BJ (cell line): ENCODE results near the gene NDUFAB1. TPM values are rescaled to one million over a fixed set of nuclear protein-coding genes. Genes with fewer than 3 reads are reported as not detected.

Source experiments
- CTCF ChIA-PET: fragments of 350-600 bp; formaldehyde crosslinking; extraction: SDS; loops from one replicate; lab custom pipeline; 2021; ENCODE audit warnings: antibody characterized with exemption, inconsistent platforms; lab: Yijun Ruan, JAX
- POLR2A ChIA-PET: fragments of 300-600 bp; sonication (Branson Sonifier 250); formaldehyde crosslinking; extraction: SDS; loops from one replicate; lab custom pipeline; 2021; ENCODE audit warnings: antibody characterized with exemption; lab: Charles Lee
- DNase-seq: peaks from one replicate; pipeline ENCODE4 v3.0.0-alpha.2; 2011; ENCODE audit warnings: low read depth
- H3K27me3 ChIP-seq: 2 replicates; pipeline ENCODE4 v1.6.0; 2011; ENCODE audit warnings: low read length; ENCODE audit not compliant: control insufficient read depth, insufficient read depth
- H3K36me3 ChIP-seq: 2 replicates; pipeline ENCODE4 v1.5.1; 2011; ENCODE audit warnings: low read length; ENCODE audit not compliant: control insufficient read depth, insufficient read depth
- H3K4me3 ChIP-seq: 2 replicates; pipeline ENCODE4 v1.5.1; 2011; ENCODE audit warnings: low read depth, mild to moderate bottlenecking, control low read depth, low read length
- polyA plus RNA-seq: library from polyadenylated mRNA; depleted of rRNA; stranded (reverse); fragments of >200 nt; gene quantifications from 2 replicates; pipeline ENCODE4 v1.2.3, GENCODE V29; 2011
- TF ChIP-seq, protein P1 (sequence below): IDR thresholded peaks from 2 replicates; pipeline ENCODE4 v1.5.1; 2011; ENCODE audit warnings: low read depth, mild to moderate bottlenecking, control low read depth, inconsistent platforms, low read length, moderate library complexity; ENCODE audit not compliant: insufficient read depth

The NDUFAB1 gene
- polyA plus RNA-seq, 1 experiment = 64.6 TPM

DNA sequence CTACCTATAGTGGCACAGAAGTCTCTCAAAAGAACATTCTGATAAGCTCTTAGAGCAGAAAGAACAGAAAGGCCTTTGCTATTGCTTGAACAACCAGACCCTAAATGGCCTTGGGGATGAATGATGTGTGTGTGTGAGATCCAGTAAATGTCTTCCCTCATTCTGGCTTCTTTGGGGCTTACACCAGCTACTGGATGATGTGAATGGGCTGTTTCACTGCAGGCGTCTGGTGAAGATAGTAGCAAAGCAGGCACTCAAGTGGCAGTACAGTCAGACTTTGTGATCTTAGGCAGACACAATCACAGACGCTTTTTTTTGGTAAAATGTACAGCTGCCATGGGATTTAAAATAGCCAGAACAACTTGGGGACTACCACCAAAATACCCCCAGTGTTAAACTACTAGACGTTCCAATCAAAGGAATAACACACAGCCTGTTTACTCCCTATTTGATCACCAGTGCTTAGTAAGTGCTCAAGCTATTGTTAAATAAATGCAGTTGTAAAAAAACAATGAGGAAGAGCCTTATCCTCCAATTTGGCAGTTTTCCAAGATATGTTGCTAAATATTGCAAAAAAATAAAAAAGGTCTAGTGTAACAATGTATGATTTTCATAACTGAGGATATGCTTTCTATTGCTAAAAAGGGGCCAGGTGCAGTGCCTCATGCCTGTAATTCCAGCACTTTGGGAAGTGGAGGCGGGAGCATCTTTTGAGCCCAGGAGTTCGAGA, 17.9 kb downstream of the NDUFAB1 start:
- ChIA-PET POLR2A (no interaction called here), CTCF (interaction anchor here (1.0 kb wide), 1 partner anchor 18 kb away, joined by 4 read pairs; the partner anchor contains the start of gene NDUFAB1)
- DNase-seq = no peak

DNA sequence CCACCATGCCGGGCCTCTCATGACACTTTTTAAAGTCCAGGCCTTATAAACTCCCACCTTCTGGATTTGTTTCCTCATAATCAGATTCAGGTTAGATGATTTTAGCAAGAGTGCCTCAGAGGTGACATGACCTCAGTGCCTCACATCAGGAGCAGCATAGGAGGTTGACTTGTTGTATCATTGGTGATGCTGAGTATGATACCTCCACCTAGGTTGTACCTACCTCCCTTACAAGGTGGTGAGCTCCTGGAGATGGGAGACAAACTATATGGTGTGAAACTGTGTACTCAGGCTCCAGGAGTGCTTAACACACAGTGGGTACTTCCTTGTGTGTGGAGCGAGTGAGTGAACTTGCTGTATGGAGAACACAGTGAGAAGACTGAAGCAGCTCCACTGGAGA, 18.6 kb downstream of the NDUFAB1 start:
- peaks cover 14% of the 10 kb centered on the region for H3K36me3 ChIP-seq
- DNase-seq = no peak
- TF ChIP-seq, protein P1, sequence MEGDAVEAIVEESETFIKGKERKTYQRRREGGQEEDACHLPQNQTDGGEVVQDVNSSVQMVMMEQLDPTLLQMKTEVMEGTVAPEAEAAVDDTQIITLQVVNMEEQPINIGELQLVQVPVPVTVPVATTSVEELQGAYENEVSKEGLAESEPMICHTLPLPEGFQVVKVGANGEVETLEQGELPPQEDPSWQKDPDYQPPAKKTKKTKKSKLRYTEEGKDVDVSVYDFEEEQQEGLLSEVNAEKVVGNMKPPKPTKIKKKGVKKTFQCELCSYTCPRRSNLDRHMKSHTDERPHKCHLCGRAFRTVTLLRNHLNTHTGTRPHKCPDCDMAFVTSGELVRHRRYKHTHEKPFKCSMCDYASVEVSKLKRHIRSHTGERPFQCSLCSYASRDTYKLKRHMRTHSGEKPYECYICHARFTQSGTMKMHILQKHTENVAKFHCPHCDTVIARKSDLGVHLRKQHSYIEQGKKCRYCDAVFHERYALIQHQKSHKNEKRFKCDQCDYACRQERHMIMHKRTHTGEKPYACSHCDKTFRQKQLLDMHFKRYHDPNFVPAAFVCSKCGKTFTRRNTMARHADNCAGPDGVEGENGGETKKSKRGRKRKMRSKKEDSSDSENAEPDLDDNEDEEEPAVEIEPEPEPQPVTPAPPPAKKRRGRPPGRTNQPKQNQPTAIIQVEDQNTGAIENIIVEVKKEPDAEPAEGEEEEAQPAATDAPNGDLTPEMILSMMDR = no peak
- H3K4me3 ChIP-seq = no peak overlapping the region
- ChIA-PET POLR2A (no interaction called here), CTCF (interaction anchor here (1.0 to 2.0 kb wide), 2 partner anchors 19 to 20 kb away, joined by 4 to 6 read pairs; partner anchors contain the start of genes EARS2, NDUFAB1 and UBFD1)
- no peaks in the 10 kb centered on the region for H3K27me3 ChIP-seq

More for the DNA sequence above, 17.9 kb downstream of the NDUFAB1 start:
- no peaks in the 10 kb centered on the region for H3K27me3 ChIP-seq
- peaks cover 12% of the 10 kb centered on the region for H3K36me3 ChIP-seq
- no peak overlapping the region for H3K4me3 ChIP-seq
- TF ChIP-seq, protein P1 = no peak

DNA sequence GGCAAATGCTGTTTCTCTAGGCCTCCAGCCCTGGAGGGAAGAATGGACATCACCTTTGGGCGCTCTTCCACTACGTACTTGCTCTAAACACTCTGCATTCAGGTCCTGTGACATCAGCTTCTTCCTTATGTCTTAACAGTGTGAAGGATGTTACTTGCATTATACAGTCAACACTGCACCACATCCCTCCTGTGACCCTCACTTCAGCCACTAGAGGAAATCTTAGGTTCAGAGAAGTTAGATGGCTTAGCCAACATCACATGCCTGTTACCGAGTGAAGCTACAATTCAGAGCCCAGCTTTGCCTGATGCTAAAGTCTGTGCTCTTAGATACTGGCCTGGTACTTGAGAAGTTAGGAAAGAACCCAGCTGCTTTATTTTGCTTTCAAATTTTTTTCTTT, 20.3 kb downstream of the NDUFAB1 start:
- TF ChIP-seq, protein P1 = no peak
- no peak for DNase-seq
- CTCF ChIA-PET = interaction anchor here (0.5 to 2.0 kb wide), 2 partner anchors 18 to 21 kb away, joined by 3 to 6 read pairs; partner anchors contain the start of genes EARS2 and UBFD1
- POLR2A ChIA-PET = interaction anchor here (0.7 kb wide), 1 partner anchor 14 kb away, joined by 3 read pairs; no protein-coding TSS in a partner anchor
- H3K36me3 ChIP-seq = peaks cover 21% of the 10 kb centered on the region
- H3K4me3 ChIP-seq = no peak overlapping the region
- H3K27me3 ChIP-seq = no peaks in the 10 kb centered on the region

DNA sequence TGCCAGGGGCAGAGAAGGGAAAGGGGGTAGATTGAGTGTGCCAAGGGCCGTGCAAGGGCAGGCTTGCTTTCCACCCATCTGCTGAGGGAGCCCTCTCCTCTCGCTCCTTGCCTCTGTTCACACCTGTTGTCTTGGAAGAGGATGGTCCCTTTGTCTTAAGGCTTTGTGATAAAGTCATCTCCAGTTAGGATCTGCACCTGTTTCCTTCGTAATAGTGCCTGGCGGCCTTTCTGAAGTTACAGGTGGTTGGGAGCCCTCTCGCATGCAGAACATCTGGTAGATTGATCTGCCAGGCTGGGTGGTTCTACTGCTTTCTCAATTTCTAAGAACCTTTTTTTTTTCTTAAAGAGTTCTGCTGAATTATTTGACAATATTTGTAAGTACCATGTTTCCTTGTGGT, 22.3 kb downstream of the NDUFAB1 start:
- Histone ChIP-seq H3K4me3 (no peak overlapping the region), H3K27me3 (no peaks in the 10 kb centered on the region), H3K36me3 (peaks cover 19% of the 10 kb centered on the region)
- ChIA-PET CTCF (no interaction called here), POLR2A (no interaction called here)
- TF ChIP-seq, protein P1 = no peak
- no peak for DNase-seq

DNA sequence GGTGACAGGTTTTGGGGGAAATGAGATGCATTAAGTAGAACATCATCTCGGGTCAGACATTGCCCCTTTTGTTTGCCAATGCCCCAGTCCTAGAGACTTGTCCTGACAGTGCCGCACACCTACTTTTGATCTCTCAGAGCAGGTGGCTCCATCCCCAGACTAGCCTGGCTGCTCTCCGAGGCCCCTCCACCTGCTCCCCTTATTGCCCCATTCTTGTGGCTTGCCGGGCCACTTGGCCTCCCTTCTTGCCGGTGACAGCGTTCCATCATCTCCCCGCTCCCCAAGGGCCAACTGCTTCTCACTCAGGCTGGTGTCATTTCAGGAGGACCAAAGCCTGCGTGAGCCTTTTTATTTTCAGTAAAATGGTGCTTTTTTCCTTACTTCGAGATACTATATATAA, 23.7 kb downstream of the NDUFAB1 start:
- TF ChIP-seq, protein P1 = no peak
- no peak overlapping the region for H3K4me3 ChIP-seq
- POLR2A ChIA-PET = no interaction called here
- no peak for DNase-seq
- H3K36me3 ChIP-seq = peaks cover 27% of the 10 kb centered on the region
- CTCF ChIA-PET = interaction anchor here (1.9 kb wide), 1 partner anchor 24 kb away, joined by 6 read pairs; the partner anchor contains the start of gene NDUFAB1
- no peaks in the 10 kb centered on the region for H3K27me3 ChIP-seq
